ENCODE results near the gene ADGRB3. TPM values are rescaled to one million over a fixed set of nuclear protein-coding genes. Genes with fewer than 3 reads are reported as not detected.
A peak's percentile ranks its signal among the peaks of the same experiment; 100 is the strongest.
"Not testable (repeated sequence)": the region's sequence is repeated elsewhere in the genome, so short reads cannot be mapped to it uniquely, and the experiment has no call there.

Gene ADGRB3
- total RNA-seq, 1 donor from 2014 or later, result 158 TPM

- DNase-seq (ENCODE audit: low spot score in 2 of 2) (no peak), FAIRE-seq (no peak)
These were observed 650.0 kb downstream of the ADGRB3 start for GRCh38 chr6:69285054-69285453.

- FAIRE-seq, result no peak
- DNase-seq (ENCODE audit: low spot score in 2 of 2), result no peak
These were observed 651.2 kb downstream of the ADGRB3 start for GRCh38 chr6:69286331-69286730.

- DNase-seq (ENCODE audit: low spot score in 2 of 2); FAIRE-seq: not testable (repeated sequence)
These were observed 653.1 kb downstream of the ADGRB3 start for GRCh38 chr6:69288198-69288597.

- FAIRE-seq (no peak), DNase-seq (ENCODE audit: low spot score in 2 of 2) (no peak)
These were observed 654.8 kb downstream of the ADGRB3 start for GRCh38 chr6:69289689-69290495.

GRCh38 chr6:69293471-69293870, 658.4 kb downstream of the ADGRB3 start:
- FAIRE-seq (no peak), DNase-seq (ENCODE audit: low spot score in 2 of 2) (no peak)

- DNase-seq (ENCODE audit: low spot score in 2 of 2) (no peak), FAIRE-seq (no peak)
These were observed 659.3 kb downstream of the ADGRB3 start for GRCh38 chr6:69294407-69294806.

- FAIRE-seq, result no peak
- DNase-seq (ENCODE audit: low spot score in 2 of 2), result no peak
These were observed 659.8 kb downstream of the ADGRB3 start for GRCh38 chr6:69294862-69295261.

- DNase-seq (ENCODE audit: low spot score in 2 of 2) (no peak), FAIRE-seq (no peak)
These were observed 668.3 kb downstream of the ADGRB3 start for GRCh38 chr6:69303382-69303781.

- no peak for DNase-seq (ENCODE audit: low spot score in 2 of 2)
- FAIRE-seq, result no peak
These were observed 670.4 kb downstream of the ADGRB3 start for GRCh38 chr6:69305456-69305855.

GRCh38 chr6:69308584-69308983, 673.5 kb downstream of the ADGRB3 start:
- FAIRE-seq (no peak), DNase-seq (ENCODE audit: low spot score in 2 of 2) (no peak)

- FAIRE-seq, result no peak
These were observed 676.8 kb downstream of the ADGRB3 start for GRCh38 chr6:69311888-69312287.

GRCh38 chr6:69314001-69314400, 678.9 kb downstream of the ADGRB3 start:
- DNase-seq (ENCODE audit: low spot score in 2 of 2) (no peak), FAIRE-seq (no peak)

More at GRCh38 chr6:69311888-69312287, 676.8 kb downstream of the ADGRB3 start:
- no peak for DNase-seq (ENCODE audit: low spot score in 2 of 2)

- DNase-seq (ENCODE audit: low spot score in 2 of 2) (no peak), FAIRE-seq (no peak)
These were observed 679.4 kb downstream of the ADGRB3 start for GRCh38 chr6:69314531-69314930.

GRCh38 chr6:69331886-69332285, 696.8 kb downstream of the ADGRB3 start:
- DNase-seq (ENCODE audit: low spot score in 2 of 2) (no peak), FAIRE-seq (no peak)

- FAIRE-seq (no peak), DNase-seq (ENCODE audit: low spot score in 2 of 2) (no peak)
These were observed 702.2 kb downstream of the ADGRB3 start for GRCh38 chr6:69337311-69337710.

GRCh38 chr6:69338431-69339162, 703.5 kb downstream of the ADGRB3 start:
- FAIRE-seq (no peak), DNase-seq (ENCODE audit: low spot score in 2 of 2) (no peak)

GRCh38 chr6:69339163-69339550, 704.1 kb downstream of the ADGRB3 start:
- FAIRE-seq (no peak), DNase-seq (ENCODE audit: low spot score in 2 of 2) (no peak)

GRCh38 chr6:69340196-69340595, 705.1 kb downstream of the ADGRB3 start:
- no peak for DNase-seq (ENCODE audit: low spot score in 2 of 2)
- no peak for FAIRE-seq

GRCh38 chr6:69343851-69344250, 708.8 kb downstream of the ADGRB3 start:
- FAIRE-seq, result no peak

GRCh38 chr6:69349771-69350170, 714.7 kb downstream of the ADGRB3 start:
- peak in 1 of 2 donors; percentile 7 for DNase-seq (ENCODE audit: low spot score in 2 of 2)
- FAIRE-seq, result no peak

More at GRCh38 chr6:69343851-69344250, 708.8 kb downstream of the ADGRB3 start:
- no peak for DNase-seq (ENCODE audit: low spot score in 2 of 2)

GRCh38 chr6:69362209-69362608, 727.1 kb downstream of the ADGRB3 start:
- FAIRE-seq (no peak), DNase-seq (ENCODE audit: low spot score in 2 of 2) (no peak)

GRCh38 chr6:69366831-69367230, 731.7 kb downstream of the ADGRB3 start:
- no peak for FAIRE-seq
- no peak for DNase-seq (ENCODE audit: low spot score in 2 of 2)
